GM21576 (cell line): ENCODE measurements around the gene SPINK9.
"Not testable (repeated sequence)": the region's sequence is repeated elsewhere in the genome, so short reads cannot be mapped to it uniquely, and the experiment has no call there.

Experiments
- ATAC-seq: cut with Tn5 transposase; IDR thresholded peaks from one replicate; pipeline ENCODE4 v1.9.1; 2021; ENCODE audit warnings: mild to moderate bottlenecking, moderate library complexity; ENCODE audit not compliant: unreplicated experiment

SPINK9 gene

DNA sequence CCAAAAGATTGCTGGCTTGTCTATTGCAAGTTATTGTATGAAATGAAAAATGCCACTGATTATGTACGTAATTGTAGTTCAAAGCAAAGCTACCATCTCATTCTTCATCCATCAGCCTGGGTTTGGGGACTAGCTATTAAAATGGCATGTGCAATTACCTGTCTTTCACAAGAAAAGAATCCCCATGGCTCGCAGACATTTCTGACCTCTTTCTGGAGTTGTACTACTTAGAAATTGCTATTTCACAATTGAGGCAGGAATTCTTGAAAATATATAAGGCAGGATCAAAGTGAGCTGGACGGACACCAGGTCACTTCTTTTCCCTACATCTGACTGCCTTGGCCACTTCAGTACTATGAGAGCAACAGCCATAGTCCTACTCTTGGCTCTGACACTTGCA lies at the start of gene SPINK9:
Gene SPINK9 (plus strand): TSS at position 301 of the 400 bp plus-strand sequence. CDS start 55 bp downstream, at position 356.
- ATAC-seq: no peak

GRCh38 chr5:148290271-148291195 lies 44.8 kb upstream of the SPINK9 start:
- peak; percentile 72 for ATAC-seq

- no peak for ATAC-seq
Measured at GRCh38 chr5:148297731-148298130, 37.6 kb upstream of the SPINK9 start.

- ATAC-seq: no peak
Measured at GRCh38 chr5:148306446-148306845, 28.9 kb upstream of the SPINK9 start.

DNA sequence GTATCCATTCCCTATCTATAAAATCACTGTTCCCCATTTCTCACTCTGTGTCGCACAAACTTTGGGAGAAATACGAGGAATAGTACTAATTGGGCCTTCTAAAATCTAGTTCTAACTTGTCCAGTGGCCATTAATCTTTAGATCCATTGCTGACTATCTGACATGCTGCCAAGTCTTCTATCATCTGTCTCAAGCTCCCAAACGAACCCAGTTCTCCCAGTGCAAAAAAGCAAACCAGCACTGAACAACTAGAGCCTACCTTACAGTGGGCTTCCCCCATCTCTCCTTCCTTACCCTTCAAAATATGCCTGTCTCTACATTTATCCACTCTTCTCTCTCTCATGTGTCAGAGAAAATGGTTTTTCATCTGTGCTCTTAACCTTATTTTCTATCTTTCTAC lies 26.3 kb upstream of the SPINK9 start:
- ATAC-seq: no peak

GRCh38 chr5:148309746-148310145 lies 25.6 kb upstream of the SPINK9 start:
- no peak for ATAC-seq

DNA sequence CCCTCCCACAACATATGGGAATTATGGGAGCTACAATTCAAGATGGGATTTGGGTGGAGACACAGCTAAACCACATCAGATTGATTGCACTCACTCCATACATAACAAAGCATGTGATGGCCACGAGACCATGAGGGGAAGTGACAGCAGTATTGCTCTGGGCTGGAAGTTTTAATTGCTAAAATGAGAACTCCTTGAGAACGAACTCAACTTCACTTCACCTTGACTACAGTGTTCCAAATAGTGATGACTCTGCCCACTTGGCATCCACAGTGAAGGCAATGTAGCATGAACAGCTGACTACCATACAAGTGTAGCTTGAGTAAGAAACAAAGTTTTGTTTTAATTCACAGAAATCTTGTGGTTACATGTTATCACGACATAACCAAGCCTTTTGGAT lies 23.9 kb upstream of the SPINK9 start:
- no peak for ATAC-seq

DNA sequence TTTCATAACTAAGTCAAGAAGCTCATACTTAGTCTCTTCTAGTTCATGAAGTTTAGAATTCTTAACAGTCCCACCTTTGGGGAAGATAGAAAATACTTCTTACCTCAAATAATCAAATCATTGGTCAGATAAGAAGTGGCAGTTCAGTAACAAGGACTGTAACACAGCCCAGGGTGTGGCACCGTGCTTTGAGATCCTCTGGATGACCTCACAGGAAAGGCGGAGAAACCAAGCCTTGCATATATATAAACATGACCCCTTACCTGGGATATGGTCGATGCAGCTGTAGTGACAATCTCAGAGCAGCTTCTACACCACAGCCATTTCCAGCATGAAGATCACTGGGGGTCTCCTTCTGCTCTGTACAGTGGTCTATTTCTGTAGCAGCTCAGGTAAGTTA lies 23.2 kb upstream of the SPINK9 start, which contains the start of gene SPINK7:
Gene SPINK7 (plus strand): TSS at position 271 of the 400 bp plus-strand sequence. CDS start 61 bp downstream, at position 332.
- no peak for ATAC-seq

- no peak for ATAC-seq
Measured at GRCh38 chr5:148314187-148314586, 21.2 kb upstream of the SPINK9 start.

DNA sequence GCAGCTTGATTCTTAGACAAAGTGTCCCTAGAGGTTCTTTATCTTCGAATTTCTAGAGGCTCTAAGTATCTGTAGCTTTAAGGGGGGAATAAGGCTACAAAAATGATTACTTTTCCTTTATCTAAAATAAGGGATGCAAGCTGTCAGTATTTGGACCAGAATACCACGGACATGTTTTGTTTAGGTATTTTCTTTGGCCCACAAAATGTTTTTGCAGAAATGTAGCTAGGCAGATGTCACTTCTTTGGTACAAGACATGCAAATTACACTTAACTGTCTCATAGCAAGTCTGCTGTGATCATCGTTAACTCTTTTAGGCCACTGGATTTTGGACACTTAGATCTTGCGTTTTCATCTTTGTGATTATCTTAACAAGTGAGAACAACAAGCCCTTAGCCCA lies 20.6 kb upstream of the SPINK9 start:
- no peak for ATAC-seq

DNA sequence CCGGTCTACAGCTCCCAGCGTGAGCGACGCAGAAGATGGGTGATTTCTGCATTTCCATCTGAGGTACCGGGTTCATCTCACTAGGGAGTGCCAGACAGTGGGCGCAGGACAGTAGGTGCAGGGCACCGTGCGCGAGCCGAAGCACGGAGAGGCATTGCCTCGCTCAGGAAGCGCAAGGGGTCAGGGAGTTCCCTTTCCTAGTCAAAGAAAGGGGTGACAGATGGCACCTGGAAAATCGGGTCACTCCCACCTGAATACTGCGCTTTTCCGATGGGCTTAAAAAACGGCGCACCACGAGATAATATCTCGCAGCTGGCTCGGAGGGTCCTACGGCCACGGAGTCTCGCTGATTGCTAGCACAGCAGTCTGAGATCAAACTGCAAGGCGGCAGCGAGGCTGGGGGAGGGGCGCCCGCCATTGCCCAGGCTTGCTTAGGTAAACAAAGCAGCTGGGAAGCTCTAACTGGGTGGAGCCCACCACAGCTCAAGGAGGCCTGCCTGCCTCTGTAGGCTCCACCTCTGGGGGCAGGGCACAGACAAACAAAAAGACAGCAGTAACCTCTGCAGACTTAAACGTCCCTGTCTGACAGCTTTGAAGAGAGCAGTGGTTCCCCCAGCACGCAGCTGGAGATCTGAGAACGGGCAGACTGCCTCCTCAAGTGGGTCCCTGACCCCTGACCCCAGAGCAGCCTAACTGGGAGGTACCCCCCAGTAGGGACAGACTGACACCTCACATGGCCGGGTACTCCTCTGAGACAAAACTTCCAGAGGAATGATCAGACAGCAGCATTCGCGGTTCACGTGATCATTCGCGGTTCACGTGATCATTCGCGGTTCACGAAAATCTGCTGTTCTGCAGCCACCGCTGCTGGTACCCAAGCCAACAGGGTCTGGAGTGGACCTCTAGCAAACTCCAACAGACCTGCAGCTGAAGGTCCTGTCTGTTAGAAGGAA lies 15.1 kb upstream of the SPINK9 start:
- ATAC-seq: not testable (repeated sequence)

- no peak for ATAC-seq
Measured at GRCh38 chr5:148333262-148333849, 2.0 kb upstream of the SPINK9 start.

DNA sequence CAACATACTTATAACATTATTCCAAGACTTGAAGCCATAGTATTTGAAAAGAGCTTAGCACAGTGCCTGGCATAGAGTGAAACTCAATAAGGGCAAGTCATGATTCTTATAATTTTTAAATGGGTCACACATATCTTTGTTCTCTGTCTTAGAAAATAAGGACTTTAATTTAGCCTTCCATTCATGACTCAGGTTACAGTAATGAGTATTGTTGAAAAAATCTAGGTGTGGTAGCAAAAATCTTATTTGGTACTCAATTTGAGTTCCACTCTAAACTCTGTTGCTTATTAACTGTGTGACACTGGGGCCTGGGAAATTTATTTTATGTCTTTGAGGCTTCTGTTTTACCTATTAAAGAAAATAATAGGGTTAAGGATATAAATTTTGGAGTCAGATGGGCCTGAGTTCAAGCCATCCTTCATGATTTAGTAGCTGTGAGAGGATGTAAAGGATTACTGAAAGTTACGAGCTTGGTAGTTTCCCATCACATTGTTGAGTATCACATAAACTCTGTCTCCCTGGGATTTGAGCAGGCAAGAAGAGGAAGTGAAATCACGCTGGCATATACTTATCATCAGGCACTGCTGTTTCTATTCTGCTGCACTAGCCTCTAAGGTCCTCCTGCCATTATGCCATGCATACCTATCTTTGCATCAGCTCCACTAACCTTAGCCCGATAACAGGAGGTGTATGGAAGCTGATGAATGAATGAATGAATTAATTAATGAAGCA lies 1.5 kb downstream of the SPINK9 start:
- peak; percentile 84 for ATAC-seq

DNA sequence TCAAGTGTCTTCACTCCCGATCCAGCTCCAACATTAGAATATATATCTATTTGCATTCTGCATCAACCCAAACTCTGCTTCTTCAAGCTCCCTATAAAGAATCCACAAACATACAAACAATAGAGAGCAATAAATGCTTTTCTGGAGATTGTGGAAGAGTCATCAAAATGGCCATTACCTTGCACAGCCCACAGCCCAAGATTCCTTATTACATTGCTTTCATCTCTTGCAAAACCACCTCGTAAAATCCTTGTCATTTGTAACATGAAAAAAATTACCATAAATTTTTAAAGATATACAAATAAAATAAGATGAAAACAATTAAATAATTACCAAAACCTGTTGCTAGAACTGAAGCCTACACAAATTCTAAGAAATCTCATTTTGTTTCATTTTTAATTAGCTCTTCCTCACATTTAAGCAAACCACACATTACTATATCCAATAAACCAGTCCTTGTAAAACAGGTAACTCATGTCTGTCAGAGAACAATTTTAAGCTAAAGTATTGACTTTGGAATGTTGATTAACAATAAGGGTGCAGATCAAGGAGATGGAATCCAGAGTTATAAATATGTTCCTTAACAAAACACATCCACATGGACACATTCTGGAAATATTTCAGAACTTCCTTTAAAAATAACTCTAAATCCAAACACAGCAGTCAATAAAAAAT lies 7.1 kb downstream of the SPINK9 start:
- no peak for ATAC-seq

DNA sequence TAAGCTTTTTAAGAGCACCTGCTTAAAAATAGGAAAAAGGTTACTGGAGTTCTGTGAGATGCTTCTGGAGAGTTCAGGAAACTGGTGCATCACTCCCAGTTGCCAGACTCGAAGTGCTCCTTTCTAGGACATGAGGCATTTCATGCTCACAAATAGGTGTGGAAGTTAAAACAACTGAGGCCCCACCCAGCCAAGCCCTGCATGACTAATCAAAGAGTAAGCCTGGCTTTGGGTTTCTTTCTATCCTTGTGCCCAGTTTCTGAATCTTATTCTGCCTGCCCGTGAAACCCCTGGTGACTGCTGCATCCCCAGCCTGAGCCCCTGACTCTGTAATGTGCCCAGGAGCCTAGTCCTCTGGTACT lies 7.7 kb downstream of the SPINK9 start:
- no peak for ATAC-seq

GRCh38 chr5:148343603-148344487 lies 8.5 kb downstream of the SPINK9 start:
- ATAC-seq: no peak

- no peak for ATAC-seq
Measured at GRCh38 chr5:148347706-148348105, 12.3 kb downstream of the SPINK9 start.

DNA sequence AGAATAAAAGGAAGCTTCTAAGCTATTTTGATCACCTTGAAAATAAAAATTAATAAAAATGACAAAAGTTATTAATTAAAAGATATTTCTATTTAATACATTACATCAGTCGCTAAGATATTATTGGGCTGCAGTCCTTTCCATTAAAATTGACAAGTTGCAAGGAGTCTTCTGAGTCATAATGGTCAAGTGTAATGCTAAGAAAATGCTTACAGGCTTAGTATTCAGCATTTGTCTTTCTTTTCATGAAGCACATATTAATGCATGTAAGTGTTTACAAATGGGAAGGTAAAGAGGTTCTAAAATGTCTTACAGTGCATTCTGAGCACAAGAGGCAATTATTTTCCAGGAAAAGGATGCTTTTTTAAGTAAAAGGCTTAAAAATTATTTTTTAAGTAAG lies 17.3 kb downstream of the SPINK9 start:
- no peak for ATAC-seq

GRCh38 chr5:148353634-148354033 lies 18.3 kb downstream of the SPINK9 start:
- ATAC-seq: no peak
